ENCODE data around the gene BRIX1. TPM values are rescaled to one million over a fixed set of nuclear protein-coding genes. Genes with fewer than 3 reads are reported as not detected.

The BRIX1 gene, protein sequence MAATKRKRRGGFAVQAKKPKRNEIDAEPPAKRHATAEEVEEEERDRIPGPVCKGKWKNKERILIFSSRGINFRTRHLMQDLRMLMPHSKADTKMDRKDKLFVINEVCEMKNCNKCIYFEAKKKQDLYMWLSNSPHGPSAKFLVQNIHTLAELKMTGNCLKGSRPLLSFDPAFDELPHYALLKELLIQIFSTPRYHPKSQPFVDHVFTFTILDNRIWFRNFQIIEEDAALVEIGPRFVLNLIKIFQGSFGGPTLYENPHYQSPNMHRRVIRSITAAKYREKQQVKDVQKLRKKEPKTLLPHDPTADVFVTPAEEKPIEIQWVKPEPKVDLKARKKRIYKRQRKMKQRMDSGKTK
- total RNA-seq = 40.0 TPM

DNA sequence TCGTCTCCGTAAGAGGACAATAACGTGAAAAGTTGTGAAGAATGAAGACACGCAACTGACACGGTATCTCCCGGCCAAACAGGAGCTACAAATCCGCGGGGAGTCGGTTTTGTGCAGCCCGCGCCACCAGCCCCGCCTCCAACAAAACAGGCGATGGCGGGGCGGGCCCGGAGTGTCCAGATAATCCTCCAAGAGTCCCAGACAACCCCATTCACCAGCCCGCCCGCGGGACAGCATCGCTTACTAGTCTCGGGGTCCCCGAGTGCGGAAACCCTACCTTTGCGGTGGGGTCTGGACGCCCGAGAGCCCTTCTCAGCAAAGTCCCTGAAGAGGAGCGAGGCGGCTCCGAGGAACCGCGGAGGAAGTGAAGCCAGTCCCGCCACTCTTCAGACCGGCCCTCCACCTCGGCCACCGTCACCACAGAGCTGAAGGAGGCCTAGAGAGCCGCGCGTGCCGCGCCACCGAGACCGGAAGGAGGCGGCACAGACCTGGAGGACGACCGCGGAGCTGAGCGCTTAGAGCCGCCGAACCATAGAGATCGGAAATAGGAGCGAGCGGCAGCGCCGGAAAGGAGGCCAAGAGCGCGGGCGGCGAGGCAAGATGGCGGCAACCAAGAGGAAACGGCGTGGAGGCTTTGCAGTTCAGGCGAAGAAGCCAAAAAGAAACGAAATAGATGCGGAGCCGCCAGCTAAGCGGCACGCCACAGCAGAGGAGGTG is at the start of gene BRIX1, which contains the start of gene RAD1:
Gene BRIX1, plus strand, starts transcription at position 573 of the 717 bp plus-strand sequence. Its CDS starts 28 bp downstream, at position 601.
Gene RAD1, minus strand, starts transcription at position 366 of the 717 bp plus-strand sequence. CDS start 612 bp downstream, outside the sequence.
- peak; percentile 99 for DNase-seq

DNA sequence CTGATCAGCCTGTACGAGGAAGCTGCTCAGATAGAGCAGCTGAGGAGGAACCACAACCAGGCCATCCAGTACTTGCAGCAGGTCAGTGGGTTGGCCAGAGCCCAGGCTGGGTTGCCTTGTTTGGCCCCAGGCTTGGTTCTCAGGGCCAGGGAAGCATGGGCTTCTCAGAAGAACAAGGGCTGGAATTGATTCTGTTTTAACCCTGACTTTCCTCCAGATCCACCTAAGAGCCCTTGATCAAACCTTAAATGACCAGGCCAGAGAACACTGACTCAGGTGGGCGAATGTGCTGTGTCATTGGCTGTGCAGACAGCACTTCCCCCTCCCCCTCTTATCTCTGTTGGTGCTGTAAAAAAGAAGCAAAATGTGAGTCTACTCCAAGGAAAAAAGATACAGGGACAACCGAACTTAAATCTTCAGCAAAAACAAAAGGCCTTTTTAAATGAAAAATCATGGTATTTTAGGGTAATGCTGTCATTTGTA is 48.5 kb upstream of the BRIX1 start:
- no peak for DNase-seq

DNA sequence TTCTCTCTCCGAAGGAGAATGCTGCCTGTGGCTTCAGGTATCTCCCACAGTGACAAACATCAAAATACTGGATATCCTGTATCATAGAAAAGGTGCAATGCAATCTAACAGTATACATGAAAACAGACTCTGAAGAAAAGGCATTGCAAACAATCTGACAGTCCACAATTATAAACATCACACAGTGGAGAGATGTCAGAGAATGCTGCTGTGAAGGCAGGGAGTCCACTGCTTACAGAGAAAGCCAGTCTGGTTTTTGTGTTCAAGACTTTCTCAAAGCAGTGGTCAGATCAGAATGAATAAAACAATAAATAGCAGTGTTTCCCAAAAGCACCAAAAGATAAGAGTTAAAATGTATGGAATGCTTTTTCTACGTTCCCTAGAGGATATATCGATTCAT is 47.9 kb upstream of the BRIX1 start:
- DNase-seq = no peak

DNA sequence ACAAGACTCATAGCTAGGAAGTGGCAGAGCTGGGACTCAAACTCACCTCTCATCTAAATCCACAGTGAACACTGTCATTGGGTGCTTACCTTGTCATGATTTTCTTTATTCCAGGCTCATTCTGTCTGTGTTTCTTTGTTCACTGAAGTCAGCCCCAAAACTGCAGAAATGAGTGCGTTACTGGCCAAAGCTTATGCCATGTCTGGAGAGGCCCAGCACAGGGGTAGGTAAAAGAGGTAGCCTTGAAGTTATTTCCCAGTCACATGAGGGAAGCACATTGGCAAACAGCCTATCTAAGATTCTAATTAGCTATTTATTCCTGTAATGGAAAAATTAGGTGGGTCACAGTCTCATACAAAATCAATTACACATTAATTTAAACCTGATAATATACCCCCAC is 46.7 kb upstream of the BRIX1 start:
- DNase-seq = no peak

DNA sequence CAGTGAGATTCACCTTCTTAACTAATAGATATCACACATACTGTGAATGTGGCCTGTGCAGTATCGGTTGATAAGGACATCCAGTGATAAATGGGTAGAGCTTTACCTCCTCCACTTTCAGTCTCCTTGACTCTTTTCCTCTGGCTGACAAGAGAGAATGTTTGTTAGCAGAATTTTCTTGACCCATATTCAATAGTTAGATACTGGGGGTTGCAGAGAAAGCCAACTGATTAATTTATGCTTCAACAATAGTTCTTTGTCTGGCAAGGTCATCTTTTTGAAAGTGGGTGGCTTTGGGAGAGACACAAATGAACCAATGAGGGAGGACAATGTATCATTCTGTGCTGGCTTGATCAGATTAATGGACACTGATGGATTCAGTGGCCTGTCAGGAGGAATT is 46.3 kb upstream of the BRIX1 start:
- DNase-seq = no peak

DNA sequence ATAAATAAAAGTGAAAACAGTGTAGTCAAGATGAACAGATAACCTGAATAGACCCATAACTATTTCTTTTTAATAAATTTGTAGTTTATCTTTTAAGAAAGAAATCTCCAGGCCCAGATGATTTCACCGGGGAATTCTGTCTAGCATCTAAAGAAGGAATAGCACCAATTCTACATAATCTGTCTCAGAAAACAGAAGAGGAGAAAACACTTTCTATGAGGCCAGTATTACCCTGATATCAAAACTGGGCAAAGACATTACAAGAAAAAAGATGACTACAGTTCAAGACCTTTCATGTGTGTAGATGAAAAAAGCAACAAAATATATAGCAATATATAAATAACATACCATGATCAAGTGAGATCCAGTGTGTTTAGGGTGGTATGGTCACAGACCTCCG is 45.1 kb upstream of the BRIX1 start:
- DNase-seq = no peak

DNA sequence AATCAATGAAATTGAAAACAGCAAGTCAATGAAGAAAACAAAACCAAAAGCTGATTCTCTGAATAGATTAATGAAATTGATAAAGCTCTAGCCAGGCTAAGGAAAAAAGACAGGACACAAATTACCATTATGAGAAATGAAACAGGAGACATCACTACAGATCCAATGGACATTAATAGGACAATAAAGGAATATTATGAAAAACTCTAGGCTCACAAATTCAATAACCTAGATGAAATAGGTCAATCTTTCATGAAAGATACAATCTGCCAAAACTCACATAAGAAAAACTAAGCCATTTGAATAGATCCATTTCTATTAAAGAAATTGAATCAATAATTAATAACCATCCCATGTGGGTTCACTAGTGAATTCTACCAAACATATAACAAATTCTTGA is 39.2 kb upstream of the BRIX1 start:
- DNase-seq = no peak

DNA sequence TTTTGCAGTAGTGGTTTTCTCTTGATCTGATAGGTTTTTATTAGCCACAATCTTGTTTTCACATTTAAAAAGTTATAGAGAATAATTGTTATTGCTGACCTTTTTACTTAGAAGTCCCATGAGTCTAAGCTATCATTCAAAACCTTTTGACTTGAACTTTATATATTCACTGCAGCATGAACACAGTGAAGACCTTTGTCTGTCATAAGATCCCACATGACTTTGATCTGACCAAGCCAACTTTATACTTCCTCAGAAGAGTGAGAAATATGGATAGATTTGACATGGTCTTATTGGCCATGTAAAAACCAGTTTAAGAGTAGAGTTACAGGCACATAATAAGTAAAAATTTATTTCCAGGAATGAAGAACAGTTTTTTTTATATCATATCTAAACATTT is 34.3 kb upstream of the BRIX1 start:
- no peak for DNase-seq

DNA sequence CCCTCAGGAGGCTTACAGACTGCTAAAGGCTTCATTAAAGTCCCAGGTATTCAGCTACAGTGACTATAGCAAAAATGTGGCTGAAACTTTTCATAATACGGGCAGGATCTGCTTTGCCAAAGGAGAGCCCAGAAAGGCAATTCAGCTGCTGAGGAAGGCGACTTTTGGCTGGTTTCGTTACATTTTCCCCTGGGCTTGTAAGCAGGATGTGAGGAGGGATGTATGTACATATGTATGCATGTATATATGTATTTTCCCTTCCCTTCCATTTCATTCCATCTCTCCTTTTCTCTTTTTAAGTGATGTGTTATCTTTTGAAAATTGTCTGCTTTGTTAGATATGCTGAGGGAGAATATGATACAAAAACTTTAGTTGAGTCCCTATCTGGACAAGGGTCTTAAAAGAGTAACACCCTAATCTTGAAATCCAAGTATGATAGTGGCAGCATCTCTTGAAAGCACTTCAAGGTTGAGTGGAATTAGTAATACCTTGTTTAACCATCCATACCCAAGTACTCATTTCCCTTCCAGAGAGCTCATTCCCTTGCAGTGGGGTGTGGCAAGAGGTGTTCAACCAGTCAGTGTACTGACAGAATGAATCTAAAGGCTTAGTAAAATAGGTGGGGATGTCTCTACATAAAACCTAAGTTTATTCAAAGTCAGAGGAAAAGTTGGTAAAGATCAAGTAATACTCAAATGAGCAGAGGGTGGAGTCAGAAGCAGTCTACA is 29.0 kb upstream of the BRIX1 start:
- DNase-seq = no peak

DNA sequence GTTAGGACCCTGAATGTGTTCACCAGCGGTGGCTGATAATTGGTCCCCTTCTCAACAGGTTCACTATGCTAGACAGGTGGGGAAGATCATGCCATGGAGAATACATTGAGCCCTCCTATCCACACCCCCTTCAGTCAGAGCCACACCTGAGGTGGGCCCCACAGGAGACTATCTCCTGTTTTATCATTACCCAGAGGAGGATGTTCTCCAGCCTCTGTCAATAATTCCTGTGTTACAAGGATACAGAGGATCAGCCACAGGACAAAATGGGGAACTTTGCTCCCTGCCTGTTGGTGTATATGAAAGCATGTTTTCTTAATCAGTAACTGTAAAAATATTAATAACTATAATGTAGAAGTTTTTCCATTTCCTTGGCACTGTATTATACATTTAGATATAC is 26.1 kb upstream of the BRIX1 start:
- DNase-seq = no peak

DNA sequence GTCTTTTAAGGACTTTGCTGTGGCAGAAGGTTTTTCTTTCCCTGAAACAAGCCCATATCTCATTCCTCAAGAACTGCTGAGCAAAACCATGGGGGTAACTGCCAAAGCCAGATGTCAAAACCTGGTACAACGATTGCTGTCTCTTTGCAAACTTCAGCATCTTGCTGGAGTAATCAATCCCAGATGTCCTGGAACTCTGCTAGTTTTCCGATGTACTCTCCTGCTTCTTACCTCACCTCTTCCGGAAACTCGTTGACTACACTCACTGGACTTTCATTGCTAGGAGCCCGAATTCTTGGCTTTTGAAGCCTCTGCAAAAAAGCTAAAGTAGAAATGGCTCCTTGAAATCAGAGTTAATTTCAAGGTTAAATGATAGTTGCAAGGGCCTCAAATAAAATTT is 23.5 kb upstream of the BRIX1 start:
- DNase-seq = peak; percentile 91

DNA sequence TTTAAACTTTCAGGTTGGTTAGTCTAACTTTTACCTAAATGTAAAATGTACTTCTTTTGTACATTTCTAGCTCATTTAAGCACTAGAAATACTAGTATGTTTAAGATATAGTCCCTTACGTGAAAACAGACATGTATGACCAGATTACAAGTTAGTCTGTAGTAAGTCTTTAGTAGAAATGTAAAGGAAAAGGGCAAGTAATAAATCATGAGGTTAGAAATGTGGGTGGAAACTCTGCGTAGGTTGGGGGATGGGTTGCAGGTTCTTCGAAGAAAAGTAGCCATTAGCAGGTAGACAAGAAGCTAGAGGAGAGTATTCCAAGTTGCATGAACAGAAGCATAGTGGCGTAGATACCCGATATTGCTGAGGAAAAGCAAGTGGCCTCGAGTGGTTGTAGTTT is 23.1 kb upstream of the BRIX1 start:
- DNase-seq = no peak

DNA sequence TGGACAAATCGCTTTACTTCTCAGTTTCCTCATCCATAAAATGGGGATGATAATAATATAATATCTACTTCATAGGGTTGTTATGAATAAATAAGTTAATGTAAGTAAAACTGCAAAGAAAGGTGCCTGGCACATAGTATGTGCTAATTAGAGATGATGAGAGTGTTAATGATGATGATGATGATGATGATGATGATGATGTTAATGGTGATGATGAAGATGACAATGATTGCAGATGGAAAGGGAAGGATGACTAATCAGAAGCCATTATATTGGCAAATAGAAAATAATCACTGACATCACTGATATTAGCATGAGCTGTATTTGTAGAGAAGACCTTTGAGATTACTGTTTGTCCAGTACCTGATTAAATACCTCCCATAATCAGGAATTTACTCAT is 20.8 kb upstream of the BRIX1 start:
- no peak for DNase-seq

DNA sequence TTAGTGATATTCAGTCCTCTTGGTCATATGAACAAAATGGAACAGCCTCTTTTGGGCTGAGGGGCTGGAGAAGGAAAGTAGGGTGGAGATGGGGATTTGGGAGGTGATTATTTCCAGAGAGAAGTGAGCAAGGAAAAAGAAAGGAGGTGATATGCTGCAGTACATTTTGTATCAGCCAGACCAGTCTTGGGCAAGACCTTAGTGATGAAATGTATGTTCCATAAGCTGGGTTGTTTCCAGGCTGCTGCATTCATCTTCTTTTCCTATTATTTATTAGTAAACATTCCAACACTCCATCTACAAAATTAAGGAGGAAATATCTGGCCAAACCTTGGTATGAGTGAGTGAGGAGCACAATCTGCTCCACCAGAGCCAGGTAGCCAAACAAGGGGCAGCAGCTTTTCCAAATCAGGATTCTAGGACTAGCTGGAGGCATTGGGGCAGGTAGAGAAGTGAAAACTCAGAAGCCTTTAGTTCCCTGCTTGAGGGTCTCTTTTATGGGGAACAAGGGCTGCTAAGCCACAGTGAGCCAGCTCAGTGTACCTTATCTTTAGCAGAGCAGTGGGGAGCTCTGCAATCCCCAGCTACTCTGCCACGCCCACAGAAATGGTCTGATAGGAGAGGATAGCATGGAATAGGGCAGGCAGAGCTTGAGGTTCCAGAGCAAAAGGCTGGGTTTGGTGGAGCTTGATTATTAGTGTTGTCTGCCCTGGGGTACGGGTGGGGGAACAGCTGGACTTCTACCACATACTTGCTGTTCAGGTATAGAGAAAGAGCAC is 19.7 kb upstream of the BRIX1 start:
- DNase-seq = no peak

DNA sequence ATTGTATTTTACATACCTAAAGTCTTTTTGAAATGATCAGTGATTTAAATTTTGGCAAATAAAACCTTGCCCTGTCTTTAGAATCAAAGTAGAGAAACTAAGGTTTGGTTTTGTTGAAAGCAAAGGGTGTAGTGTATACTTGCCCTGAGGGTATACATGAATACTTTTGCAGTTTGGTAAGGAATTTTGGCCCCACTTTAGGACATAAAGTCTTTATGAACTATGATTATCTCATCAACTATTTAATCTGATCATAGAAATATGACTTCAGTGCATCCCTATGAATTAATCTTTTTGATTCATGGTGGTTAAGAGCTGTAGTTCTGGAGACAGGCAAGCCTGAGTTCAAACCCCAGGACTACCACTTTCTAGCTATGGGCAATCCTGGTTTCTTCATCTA is 17.9 kb upstream of the BRIX1 start:
- DNase-seq = no peak

DNA sequence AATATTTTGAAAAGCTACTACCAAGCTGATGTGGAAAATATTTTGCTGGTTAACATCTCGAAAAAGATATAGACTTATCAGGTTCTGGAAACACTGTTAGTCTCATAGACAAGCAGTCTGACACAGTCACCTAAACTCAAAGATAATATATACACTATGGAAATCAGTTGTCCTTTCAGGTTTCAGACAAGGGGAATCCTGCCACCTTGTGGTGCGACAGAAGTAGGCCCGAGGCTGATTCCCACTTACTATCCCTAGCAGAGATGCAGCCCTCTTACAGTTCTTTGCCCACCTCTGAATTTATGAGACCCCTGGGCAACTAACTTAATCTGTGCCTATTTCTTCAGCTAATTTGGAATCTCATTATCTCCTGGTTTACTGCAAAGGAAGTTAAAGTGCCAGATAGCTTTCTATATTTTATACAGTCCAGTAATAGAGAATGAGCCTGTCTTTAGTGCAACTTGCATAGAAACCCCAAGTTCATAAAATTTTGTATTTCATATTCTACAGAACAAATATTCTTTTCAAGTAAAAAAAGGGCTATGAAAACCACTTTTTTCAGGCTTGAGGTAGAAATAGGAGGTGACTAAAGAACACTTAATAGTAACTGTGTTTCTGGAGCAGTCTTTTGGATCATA is 17.1 kb upstream of the BRIX1 start:
- DNase-seq = peak; percentile 88

DNA sequence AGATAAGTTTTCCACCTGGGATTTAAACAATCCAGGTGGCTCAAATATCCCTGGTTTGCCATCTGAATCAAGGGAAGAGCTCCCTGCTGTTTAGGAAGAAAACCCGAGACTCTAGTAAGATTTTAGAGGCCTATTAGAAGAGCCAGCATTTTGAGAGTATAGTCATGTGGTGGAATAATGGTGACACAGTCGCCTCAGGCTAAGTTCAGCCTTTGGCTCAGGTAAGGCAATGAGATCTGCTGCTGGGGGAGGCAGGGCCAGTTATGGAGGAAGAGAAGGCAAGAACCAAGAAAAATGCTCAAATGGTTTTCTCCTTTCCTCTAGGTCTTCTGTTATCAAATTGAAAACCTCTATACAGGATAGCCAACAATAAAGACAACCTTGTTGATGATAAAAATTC is 16.4 kb upstream of the BRIX1 start:
- DNase-seq = no peak

DNA sequence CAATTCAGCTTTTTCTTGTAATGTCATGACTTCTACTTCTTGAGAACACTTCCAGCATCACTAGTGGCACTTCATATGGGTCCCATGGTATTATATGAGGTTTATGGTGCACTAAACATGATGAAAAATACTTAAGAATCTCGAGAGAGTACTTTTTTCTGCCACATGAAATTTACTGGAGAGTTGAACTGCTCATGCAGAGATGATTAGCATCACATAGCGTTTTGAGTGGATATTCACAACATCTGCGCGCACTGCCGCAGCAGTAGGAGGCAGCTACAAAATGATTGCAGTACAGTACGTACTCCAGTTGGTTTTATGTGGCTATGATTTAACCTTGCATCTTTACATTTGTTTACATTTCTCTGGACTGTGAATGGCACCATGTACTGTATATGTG is 14.9 kb upstream of the BRIX1 start:
- no peak for DNase-seq

DNA sequence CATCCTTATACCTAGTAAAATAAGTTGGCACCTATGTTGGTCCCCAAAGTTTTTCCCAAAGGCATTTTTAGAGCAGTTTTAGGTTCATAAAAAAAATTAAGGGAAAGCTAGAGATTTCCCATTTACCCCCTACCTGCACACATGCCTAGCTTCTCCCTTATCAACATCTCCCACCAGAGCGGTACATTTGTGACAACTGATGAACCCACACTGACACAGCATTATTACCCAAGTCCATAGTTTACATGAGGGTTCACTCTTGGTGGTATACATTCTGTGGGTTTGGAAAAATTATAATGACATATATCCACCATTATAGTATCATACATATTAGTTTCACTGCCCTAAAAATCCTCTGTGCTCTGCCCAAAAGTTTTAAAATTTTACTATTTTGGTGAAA is 12.3 kb upstream of the BRIX1 start:
- no peak for DNase-seq

DNA sequence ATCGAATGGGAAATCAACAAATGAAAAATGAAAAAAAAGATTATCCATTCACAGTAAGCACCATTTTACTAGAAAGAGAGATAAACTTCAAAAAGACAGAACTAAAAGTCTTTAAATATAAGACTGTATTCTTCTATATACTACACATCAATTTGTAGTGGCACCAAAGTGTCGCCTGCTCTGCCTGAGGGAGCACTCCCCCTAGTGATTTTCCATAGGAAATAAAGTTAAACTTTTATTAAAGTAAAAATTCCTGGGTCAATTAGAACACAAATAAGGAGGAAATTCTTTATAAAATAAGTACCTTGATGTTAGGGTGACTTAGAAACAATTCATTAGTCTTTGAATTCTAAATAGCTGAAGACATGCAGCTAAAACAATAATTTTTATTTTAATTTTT is 9.9 kb upstream of the BRIX1 start:
- DNase-seq = peak; percentile 15

DNA sequence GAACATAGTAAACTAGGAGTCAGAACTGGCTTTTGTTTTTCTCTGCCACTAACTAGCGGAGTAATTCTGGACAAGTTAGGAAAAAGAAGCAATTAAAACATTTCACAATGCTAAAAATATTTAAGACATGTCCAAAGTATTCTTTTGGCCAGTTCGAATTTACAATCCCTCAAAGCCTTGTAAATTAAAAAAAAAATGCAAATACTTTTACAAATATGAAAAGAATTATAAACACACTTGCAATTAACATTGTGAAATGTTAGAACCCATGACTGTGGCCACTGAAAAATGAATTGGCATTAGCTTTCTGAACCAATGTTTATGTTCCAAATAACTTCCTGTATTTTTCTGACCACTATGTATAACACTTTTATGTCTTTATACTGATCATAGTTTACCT is 2.4 kb upstream of the BRIX1 start:
- DNase-seq = no peak

DNA sequence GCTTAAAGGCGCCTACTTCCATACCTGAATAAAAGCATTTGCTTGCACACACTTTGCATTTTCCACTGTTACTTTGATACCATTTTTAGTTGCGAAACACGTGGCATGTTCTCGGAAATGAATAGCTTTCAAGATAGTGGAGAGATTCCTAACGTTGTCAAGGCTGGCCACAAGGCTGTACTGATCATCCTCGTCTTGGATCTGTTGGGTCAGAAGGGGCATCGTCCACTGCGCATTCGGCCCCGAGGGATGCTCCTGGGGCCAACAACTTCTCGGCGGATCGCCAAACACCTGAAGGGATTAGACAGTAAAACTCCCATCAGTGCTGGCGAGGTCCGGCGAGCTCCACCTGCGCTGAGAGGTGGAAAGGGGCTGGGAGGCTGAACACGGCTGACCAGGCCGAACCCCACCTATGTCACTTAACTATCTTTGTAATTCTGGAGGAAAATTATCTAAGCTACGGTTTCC is 806 bp upstream of the BRIX1 start:
- no peak for DNase-seq
